ENCODE results near the gene CHKB.
"Not testable (repeated sequence)": the region's sequence is repeated elsewhere in the genome, so short reads cannot be mapped to it uniquely, and the experiment has no call there.

Gene CHKB

GRCh38 chr22:50548921-50549790, 33.5 kb downstream of the CHKB start:
- no peak for DNase-seq (ENCODE audit: low read depth, low spot score)

GRCh38 chr22:50548040-50548920, 34.4 kb downstream of the CHKB start:
- no peak for DNase-seq (ENCODE audit: low read depth, low spot score)

- DNase-seq (ENCODE audit: low read depth, low spot score), result no peak
Observed at GRCh38 chr22:50547263-50547985, 35.2 kb downstream of the CHKB start.

GRCh38 chr22:50546326-50547262, 36.1 kb downstream of the CHKB start:
- DNase-seq (ENCODE audit: low read depth, low spot score), result no peak

GRCh38 chr22:50545522-50546325, 36.9 kb downstream of the CHKB start, which contains the start of gene KLHDC7B:
Gene KLHDC7B, plus strand, starts transcription at chr22:50545899. Its CDS starts 345 bp downstream, at chr22:50546244.
- DNase-seq (ENCODE audit: low read depth, low spot score), result no peak

GRCh38 chr22:50544746-50545253, 37.8 kb downstream of the CHKB start:
- DNase-seq (ENCODE audit: low read depth, low spot score), result no peak

GRCh38 chr22:50544078-50544745, 38.4 kb downstream of the CHKB start:
- no peak for DNase-seq (ENCODE audit: low read depth, low spot score)

- DNase-seq (ENCODE audit: low read depth, low spot score), result no peak
Observed at GRCh38 chr22:50542416-50542927, 40.2 kb downstream of the CHKB start.

- DNase-seq (ENCODE audit: low read depth, low spot score), result not testable (repeated sequence)
Observed at GRCh38 chr22:50541667-50542026, 41.0 kb downstream of the CHKB start.

GRCh38 chr22:50540381-50540780, 42.3 kb downstream of the CHKB start:
- no peak for DNase-seq (ENCODE audit: low read depth, low spot score)

GRCh38 chr22:50537765-50538164, 44.9 kb downstream of the CHKB start:
- DNase-seq (ENCODE audit: low read depth, low spot score), result no peak

GRCh38 chr22:50536226-50536625, 46.4 kb downstream of the CHKB start:
- no peak for DNase-seq (ENCODE audit: low read depth, low spot score)

GRCh38 chr22:50535113-50535512, 47.5 kb downstream of the CHKB start:
- DNase-seq (ENCODE audit: low read depth, low spot score), result no peak

- not testable (repeated sequence) for DNase-seq (ENCODE audit: low read depth, low spot score)
Observed at GRCh38 chr22:50533856-50534711, 48.6 kb downstream of the CHKB start.

GRCh38 chr22:50532824-50533796, 49.5 kb downstream of the CHKB start:
- no peak for DNase-seq (ENCODE audit: low read depth, low spot score)

- no peak for DNase-seq (ENCODE audit: low read depth, low spot score)
Observed at GRCh38 chr22:50531962-50532674, 50.5 kb downstream of the CHKB start.
